Measurements from ENCODE around the gene ADCY5.

Gene ADCY5

GRCh38 chr3:123326531-123326930 lies 122.4 kb downstream of the ADCY5 start:
- DNase-seq (ENCODE audit: low read depth) = no peak

DNA sequence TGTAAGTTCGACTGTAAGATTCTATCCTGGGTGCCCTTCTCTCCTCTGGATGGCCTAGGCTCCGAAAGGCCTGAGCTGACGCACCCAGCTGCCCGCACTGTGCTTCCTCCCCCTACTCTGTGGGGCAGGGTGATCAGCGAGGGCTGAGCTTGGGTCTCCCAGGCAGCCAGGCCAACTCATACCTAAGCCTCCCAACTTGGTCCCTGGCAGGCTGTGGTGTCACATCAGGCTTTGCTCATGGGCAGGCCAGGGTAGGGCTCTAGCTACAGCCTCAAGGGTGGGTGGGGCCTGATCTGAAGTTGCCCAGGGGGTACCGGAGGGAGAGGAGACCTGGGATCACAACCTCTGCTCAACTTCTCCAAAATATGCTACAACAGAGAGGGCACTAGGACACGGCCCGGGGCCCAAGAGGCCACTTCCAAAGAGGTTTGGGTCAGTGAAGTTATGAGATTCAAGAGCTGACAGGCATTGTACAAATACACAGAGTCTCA lies 123.1 kb downstream of the ADCY5 start:
- DNase-seq (ENCODE audit: low read depth) = no peak

DNA sequence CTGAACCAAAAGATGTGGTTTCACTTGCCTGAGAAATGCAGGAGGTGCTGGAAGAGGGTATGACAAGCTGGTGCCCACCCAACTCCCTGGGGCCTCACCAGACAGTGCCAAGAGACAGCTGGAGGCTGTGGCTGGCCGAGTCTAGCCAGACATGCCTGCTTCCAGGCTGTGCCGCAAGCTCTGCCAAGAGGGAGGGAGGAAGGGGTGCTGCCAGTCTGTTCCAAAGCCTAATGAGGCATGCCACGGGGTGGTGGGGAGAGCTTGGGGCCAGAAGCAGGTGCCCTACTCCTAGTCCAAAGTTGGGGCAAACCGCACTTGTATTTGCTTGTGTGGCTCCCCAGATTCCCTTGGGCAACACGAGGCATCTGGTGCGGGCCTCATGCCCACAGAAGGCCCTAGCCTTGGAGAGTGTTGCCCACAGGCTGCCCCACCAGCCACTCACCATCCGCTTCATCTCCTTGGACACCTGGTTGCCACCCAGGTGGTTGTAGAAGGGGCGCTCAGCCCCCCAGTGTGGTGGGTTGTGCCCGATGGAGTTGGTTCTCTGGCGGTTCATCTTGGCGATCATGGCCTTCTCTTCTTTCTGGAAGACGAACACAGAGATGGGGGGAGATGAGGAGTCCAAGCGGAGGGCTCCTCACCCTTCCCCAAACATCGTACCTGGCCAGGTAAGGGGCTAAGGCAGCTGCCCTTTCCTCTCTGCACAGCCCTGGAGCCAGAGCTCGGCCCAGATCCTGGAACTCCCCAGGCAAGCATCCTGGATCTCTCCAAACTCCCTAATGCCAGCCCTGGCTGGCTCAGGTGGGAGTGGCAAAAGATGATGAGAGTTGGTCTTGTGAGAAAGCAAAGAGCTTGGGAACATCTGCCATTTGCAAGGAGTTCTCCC lies 123.8 kb downstream of the ADCY5 start:
- DNase-seq (ENCODE audit: low read depth) = no peak

DNA sequence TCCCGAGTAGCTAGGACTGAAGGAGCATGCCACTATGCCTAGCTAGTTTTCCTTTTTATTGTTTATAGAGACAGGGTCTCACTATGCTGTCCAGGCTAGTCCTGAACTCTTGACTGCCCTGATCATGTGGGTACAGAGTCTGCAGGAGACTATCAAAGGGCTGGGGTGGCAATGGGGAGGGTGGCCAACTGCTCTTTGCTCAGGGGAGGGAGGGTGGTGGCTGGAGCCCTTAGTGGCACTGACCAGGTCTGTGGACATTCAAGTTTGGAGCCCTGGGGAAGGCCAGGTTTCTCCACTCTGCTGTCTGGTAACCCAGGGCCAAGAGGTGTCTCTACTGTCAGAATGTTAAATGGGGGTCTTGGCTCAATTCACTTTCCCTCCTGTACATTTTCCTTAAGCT lies 125.1 kb downstream of the ADCY5 start:
- DNase-seq (ENCODE audit: low read depth) = no peak

GRCh38 chr3:123322866-123323265 lies 126.0 kb downstream of the ADCY5 start:
- DNase-seq (ENCODE audit: low read depth) = no peak

GRCh38 chr3:123321806-123322205 lies 127.1 kb downstream of the ADCY5 start:
- no peak for DNase-seq (ENCODE audit: low read depth)

GRCh38 chr3:123320221-123320620 lies 128.7 kb downstream of the ADCY5 start:
- DNase-seq (ENCODE audit: low read depth) = no peak

- DNase-seq (ENCODE audit: low read depth) = no peak
These were observed 129.1 kb downstream of the ADCY5 start for GRCh38 chr3:123319760-123320159.

DNA sequence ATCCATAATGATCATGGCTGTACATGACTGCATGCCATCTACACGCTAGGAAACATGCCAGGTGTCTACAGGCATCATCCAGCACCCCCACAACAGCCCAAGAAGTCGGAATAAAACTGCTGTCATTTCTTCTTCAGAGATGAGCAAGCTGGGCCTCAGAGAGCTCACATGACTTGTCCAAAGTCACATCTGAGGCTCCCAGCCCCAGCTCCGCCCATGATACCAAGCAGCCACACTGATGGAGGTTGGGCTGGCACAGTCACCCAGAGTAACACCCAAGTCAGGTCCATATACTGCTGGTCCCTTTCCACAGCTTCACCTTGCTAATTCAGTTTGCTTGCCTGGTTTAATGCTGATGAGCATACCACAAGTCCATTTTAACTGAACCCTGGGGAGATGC lies 130.5 kb downstream of the ADCY5 start:
- no peak for DNase-seq (ENCODE audit: low read depth)

DNA sequence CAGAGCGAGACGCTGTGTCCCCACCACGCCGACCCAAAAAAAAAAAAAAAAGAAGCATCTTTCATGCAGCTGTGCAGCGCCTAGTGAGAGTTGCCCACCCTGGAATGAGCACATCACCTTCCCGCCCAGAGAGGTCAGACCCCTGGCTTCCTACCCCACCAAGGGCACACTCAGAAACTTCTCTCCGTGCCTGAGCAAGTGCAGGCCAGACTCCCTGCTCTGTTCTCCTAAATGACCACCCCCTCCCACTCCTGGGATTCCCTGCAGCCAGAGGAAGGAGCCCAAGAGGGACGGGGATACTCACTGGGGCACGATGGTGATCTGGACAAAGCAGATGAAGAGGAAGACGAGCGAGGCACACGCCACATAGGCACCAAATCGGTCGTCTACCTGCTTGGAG lies 131.2 kb downstream of the ADCY5 start:
- DNase-seq (ENCODE audit: low read depth) = no peak

- no peak for DNase-seq (ENCODE audit: low read depth)
These were observed 133.7 kb downstream of the ADCY5 start for GRCh38 chr3:123315271-123315595.

DNA sequence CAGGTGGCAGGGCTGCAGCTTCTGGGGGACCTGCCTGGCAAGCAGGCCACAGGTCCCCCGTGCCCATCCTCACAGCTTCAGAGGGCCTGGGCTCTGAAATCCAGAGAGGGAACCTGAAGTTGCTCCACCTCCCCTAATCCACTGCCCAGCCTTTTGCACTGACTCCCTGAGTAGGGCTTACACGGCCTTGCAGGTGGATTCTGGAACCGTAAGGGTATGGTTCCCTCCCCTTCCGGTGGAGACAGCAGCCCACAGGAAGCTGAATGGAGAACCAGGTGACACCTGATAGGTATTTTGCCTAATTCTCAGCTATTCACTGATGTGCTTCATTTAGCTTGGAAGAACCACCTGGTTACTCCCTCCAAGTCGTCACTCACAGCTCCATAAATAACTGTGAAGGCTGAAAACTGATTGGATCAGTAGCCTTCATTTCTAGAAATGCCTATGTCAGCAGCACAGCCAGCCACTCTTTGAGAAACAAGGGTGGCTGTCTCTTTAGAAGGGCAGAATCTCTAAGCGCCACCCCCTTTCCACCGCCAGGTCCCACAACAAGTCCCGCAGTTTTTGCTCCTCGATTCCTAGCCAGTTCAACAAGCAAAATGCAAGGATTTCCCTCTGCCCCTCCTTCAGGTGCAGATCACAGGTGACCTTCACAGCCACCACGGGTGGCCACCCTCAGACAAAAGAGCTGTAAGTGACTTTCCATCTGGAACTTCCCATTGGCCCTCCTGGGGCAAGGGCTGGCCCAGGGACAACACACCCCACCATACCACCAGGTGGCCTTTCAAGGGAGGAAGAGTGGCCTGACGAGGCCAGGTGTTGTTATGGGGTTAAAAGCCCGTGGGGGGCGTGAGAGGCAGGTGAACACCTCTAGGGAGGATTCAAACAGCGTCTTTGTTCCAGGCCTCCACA lies 134.3 kb downstream of the ADCY5 start:
- no peak for DNase-seq (ENCODE audit: low read depth)

DNA sequence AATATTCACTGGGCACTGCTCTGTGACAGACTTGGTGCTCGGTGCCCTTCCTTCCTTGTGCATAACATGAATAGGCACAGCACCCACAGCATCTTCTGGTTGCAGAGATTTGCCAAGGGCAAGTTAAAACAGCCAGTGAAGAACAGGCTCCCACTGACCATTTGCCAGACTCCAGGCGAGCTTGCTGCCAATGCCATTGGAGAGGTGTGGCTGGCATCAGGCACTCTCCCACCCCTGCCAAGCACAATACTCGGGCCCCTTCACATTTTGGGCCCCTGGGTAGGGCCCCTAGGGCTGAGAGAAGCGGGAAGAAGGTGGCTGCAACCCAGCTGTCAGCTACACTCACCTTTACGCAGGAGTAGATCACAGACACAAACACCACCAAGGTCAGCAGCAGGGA lies 135.0 kb downstream of the ADCY5 start:
- DNase-seq (ENCODE audit: low read depth) = no peak

GRCh38 chr3:123312331-123313265 lies 136.3 kb downstream of the ADCY5 start:
- DNase-seq (ENCODE audit: low read depth) = no peak

- no peak for DNase-seq (ENCODE audit: low read depth)
These were observed 137.7 kb downstream of the ADCY5 start for GRCh38 chr3:123311201-123311600.

- no peak for DNase-seq (ENCODE audit: low read depth)
These were observed 138.1 kb downstream of the ADCY5 start for GRCh38 chr3:123310741-123311140.

- DNase-seq (ENCODE audit: low read depth) = no peak
These were observed 138.7 kb downstream of the ADCY5 start for GRCh38 chr3:123310186-123310585.

DNA sequence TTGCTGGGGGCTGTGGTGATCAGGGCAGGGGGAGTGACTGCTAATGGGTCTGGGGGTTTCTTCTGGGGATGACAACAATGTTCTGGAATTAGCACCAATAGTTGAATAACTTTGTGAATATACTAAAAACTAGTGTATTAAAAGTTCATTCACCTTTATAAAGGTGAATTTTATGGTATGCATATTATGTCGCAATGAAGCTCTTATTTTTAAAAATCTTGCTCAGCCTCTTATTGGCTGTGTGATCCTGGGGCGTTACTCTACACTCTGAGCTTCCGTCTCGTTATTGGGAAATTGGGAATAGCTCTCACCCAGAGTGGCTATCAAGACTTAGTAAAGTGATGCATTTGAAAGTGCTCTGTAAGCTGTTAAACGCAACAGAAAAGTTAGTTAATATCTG lies 141.8 kb downstream of the ADCY5 start:
- no peak for DNase-seq (ENCODE audit: low read depth)

DNA sequence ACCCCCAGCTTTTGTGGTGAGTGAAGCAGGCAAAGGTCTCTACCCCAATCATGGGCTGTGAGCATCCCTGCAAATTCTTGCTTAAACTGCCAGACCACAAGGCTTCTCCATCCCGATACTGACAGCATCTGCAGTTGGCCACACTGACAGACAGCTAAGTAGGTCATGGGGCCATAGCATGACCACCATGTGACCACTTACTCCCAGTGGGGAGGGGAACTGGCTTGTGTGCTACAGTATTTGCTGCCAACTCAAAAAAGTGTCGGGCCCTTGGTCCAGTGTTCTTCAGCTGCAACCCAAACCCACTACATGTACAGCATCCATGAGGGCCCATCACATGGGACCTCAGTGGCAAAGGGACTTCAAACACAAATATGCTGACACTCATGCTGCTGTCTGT lies 143.7 kb downstream of the ADCY5 start:
- no peak for DNase-seq (ENCODE audit: low read depth)

DNA sequence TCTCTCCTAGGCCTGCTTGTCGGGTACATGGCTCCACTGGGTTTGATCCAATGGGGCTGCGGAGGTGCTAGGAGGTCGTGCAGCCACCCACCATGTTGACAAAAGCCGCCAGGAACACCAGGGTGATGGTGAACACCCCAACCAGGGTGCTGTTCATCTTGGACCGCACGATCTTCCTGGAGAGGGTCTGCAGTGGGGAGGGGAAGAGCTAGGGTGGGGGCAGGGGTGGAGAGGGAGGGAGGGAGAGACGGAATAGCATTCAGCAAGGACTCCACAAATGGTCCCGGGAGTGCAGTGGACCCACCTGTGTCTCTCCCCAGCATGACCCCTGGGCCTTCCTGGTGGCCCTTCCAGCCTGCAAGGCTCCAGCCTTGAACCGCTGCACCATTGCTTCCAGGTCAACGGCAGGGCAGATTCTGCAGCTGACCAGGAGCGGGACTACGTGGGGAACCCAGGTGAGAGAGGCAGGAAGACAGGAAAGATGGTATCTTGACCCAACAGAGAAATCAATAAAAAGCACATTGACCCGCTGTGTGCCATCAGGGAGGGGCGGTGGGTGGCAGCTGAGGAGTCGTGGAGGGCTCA lies 144.8 kb downstream of the ADCY5 start:
- no peak for DNase-seq (ENCODE audit: low read depth)

GRCh38 chr3:123302961-123303360 lies 145.9 kb downstream of the ADCY5 start:
- DNase-seq (ENCODE audit: low read depth) = no peak

All from ELR (cell line).